Sigmoid colon (tissue), 7 donors: Measurements from ENCODE around the gene DRAP1. TPM values are rescaled to one million over a fixed set of nuclear protein-coding genes. Genes with fewer than 3 reads are reported as not detected.

Experiments used
- DNase-seq: peaks from one replicate; pipeline ENCODE4 v3.0.0-alpha.2; 2019
- H3K27ac ChIP-seq, 4 donors: fragments of 200-600 bp; sonication (generic); one replicate each; pipeline ENCODE4 v1.5.1; 2016 to 2019; ENCODE audit warnings: mild to moderate bottlenecking in 1 of 4
- H3K27me3 ChIP-seq, 3 donors: fragments of 200-600 bp; sonication (generic); one replicate each; pipeline ENCODE4 v1.5.1; 2019; ENCODE audit warnings: mild to moderate bottlenecking in 1 of 3
- H3K36me3 ChIP-seq, 4 donors: fragments of 200-600 bp; sonication (generic); one replicate each; pipeline ENCODE4 v1.5.1; 2016 to 2019
- H3K4me1 ChIP-seq, 4 donors: fragments of 200-600 bp; sonication (generic); one replicate each; pipeline ENCODE4 v1.5.1; 2017 to 2019
- H3K4me3 ChIP-seq, 4 donors: fragments of 200-600 bp; sonication (generic); one replicate each; pipeline ENCODE4 v1.5.1; 2017 to 2019; ENCODE audit warnings: mild to moderate bottlenecking in 2 of 4, moderate library complexity in 1 of 4
- H3K9me3 ChIP-seq, 4 donors: fragments of 200-600 bp in 3 of 4; sonication (generic) in 3 of 4; one replicate each; pipeline versions ENCODE4 v1.5.1 to v1.6.1; 2013 to 2019
- CTCF ChIP-seq, 4 experiments: fragments of 450-650 bp in 3 of 4; fragments of 200-600 bp in 1 of 4; IDR thresholded peaks; one replicate each; pipeline ENCODE4 v1.5.1; 2016 to 2019; ENCODE audit warnings: antibody characterized with exemption in 4 of 4, mild to moderate bottlenecking in 3 of 4, moderate library complexity in 2 of 4
- EP300 ChIP-seq, 4 donors: sonication (generic); formaldehyde crosslinking; IDR thresholded peaks; one replicate each; pipeline ENCODE4 v1.6.1; 2017; ENCODE audit warnings: antibody characterized with exemption in 4 of 4
- POLR2A ChIP-seq, 2 donors: fragments of 450-650 bp; IDR thresholded peaks; one replicate each; pipeline ENCODE4 v1.6.1; 2016; ENCODE audit warnings: antibody characterized with exemption in 2 of 2, mild to moderate bottlenecking in 2 of 2, moderate library complexity in 2 of 2
- POLR2AphosphoS5 ChIP-seq, 4 donors: sonication (generic); formaldehyde crosslinking; IDR thresholded peaks; one replicate each; pipeline ENCODE4 v1.6.1; 2017; ENCODE audit warnings: antibody characterized with exemption in 4 of 4
- WGBS, 2 donors: extraction: QIAGEN DNeasy Blood & Tissue Kit; methylation state at CpG; one replicate each; pipeline ENCODE4 v1.1.7; 2013; 5-methylcytosine and 5-hydroxymethylcytosine counted together
- intact Hi-C: fragments of 100-400 bp; cut with DNase I; formaldehyde crosslinking; loops from one replicate; pipeline ENCODE4 v1.15.1; 2023
- polyA plus RNA-seq, 3 donors: library from polyadenylated mRNA; stranded (reverse); fragments of 200-250 nt; gene quantifications; one replicate each; pipeline ENCODE4 v1.2.3, GENCODE V29; 2013
- total RNA-seq, 4 donors: library from RNA; depleted of rRNA; stranded (reverse); fragments of >200 nt; gene quantifications; one replicate each; pipeline ENCODE4 v1.1.0, GENCODE V29; 2016
- donor health status: healthy with polysubstance abuse.
- donor health status: Bipolar disorder and iron deficiency.
- donor health status: healthy.

DRAP1 gene
- total and polyA plus RNA-seq, 7 donors = 58.9 to 115 (median 77.5) TPM

GRCh38 chr11:65916391-65916790, 2.8 kb upstream of the DRAP1 start:
- Histone ChIP-seq H3K9me3 (no peaks in the 10 kb centered on the region), H3K4me3 (no peak overlapping the region), H3K4me1 (peaks cover 0 to 68% (median 62%) of the 10 kb centered on the region in 4 donors), H3K27ac (peak overlapping the region; percentile 94 to 99 (median 96)), H3K27me3 (no peaks in the 10 kb centered on the region), H3K36me3 (peaks cover 0 to 15% (median 0%) of the 10 kb centered on the region in 4 donors)
- no peak for DNase-seq
- intact Hi-C loops = loop anchor here (5.0 kb wide), 1 partner anchor 59 kb away; the partner anchor contains the start of gene CFL1
- TF ChIP-seq POLR2AphosphoS5 (IDR thresholded peaks at IDR 0.05) = no peak
- no peak for TF ChIP-seq POLR2A (IDR thresholded peaks at IDR 0.05)
- no peak for TF ChIP-seq EP300 (IDR thresholded peaks at IDR 0.05)
- no peak for TF ChIP-seq CTCF (IDR thresholded peaks at IDR 0.05)
- WGBS, 2 donors = 81% methylated on average over 7 of the region's 7 CpGs

GRCh38 chr11:65917077-65917433, 2.2 kb upstream of the DRAP1 start:
- Histone ChIP-seq H3K27ac (peak overlapping the region; percentile 94 to 99 (median 96)), H3K27me3 (no peaks in the 10 kb centered on the region), H3K9me3 (no peaks in the 10 kb centered on the region), H3K4me3 (peak overlapping the region in 2 of 4 donors; percentile 90 to 91), H3K36me3 (peaks cover 0 to 22% (median 0%) of the 10 kb centered on the region in 4 donors), H3K4me1 (peaks cover 0 to 61% (median 56%) of the 10 kb centered on the region in 4 donors)
- 94 to 95% methylated on average over 3 of the region's 3 CpGs for WGBS, 2 donors
- DNase-seq = no peak
- no peak for TF ChIP-seq POLR2AphosphoS5 (IDR thresholded peaks at IDR 0.05)
- no peak for TF ChIP-seq EP300 (IDR thresholded peaks at IDR 0.05)
- no peak for TF ChIP-seq POLR2A (IDR thresholded peaks at IDR 0.05)
- TF ChIP-seq CTCF (IDR thresholded peaks at IDR 0.05) = no peak
- intact Hi-C loops = loop anchor here (5.0 kb wide), 1 partner anchor 60 kb away; the partner anchor contains the start of gene CFL1

GRCh38 chr11:65917434-65918210, 1.6 kb upstream of the DRAP1 start:
- Histone ChIP-seq H3K36me3 (peaks cover 0 to 27% (median 2%) of the 10 kb centered on the region in 4 donors), H3K4me3 (peak overlapping the region; percentile 90 to 98 (median 94)), H3K27ac (peak overlapping the region; percentile 94 to 99 (median 96)), H3K27me3 (no peaks in the 10 kb centered on the region), H3K9me3 (no peaks in the 10 kb centered on the region), H3K4me1 (peaks cover 0 to 59% (median 53%) of the 10 kb centered on the region in 4 donors)
- 87 to 90% methylated on average over 35 of the region's 35 CpGs for WGBS, 2 donors
- no peak for DNase-seq
- intact Hi-C loops = loop anchor here (2.0 to 5.0 kb wide), 2 partner anchors 43 to 60 kb away; partner anchors contain the start of genes CFL1 and SART1
- no peak for TF ChIP-seq EP300 (IDR thresholded peaks at IDR 0.05)
- TF ChIP-seq POLR2AphosphoS5 (IDR thresholded peaks at IDR 0.05) = no peak
- no peak for TF ChIP-seq CTCF (IDR thresholded peaks at IDR 0.05)
- TF ChIP-seq POLR2A (IDR thresholded peaks at IDR 0.05) = no peak

- intact Hi-C loops = loop anchor here (1.0 to 5.0 kb wide), 3 partner anchors 28 to 61 kb away; partner anchors contain the start of genes CCDC85B, CFL1 and SART1
These were observed 750 bp upstream of the DRAP1 start, which contains the start of gene C11orf68 for GRCh38 chr11:65918211-65919140. Gene C11orf68 (minus strand): TSS chr11:65919062. CDS start chr11:65919031, 31 bp downstream.

More at GRCh38 chr11:65918211-65919140, 750 bp upstream of the DRAP1 start, which contains the start of gene C11orf68:
- DNase-seq = peak; percentile 80
- H3K36me3 ChIP-seq = peaks cover 0 to 34% (median 6%) of the 10 kb centered on the region in 4 donors
- no peaks in the 10 kb centered on the region for H3K27me3 ChIP-seq
- H3K27ac ChIP-seq = peak within 1 kb of the TSS; percentile 95 to 99 (median 98)
- H3K9me3 ChIP-seq = no peaks in the 10 kb centered on the region
- 4% methylated on average over 77 of the region's 77 CpGs for WGBS, 2 donors
- TF ChIP-seq EP300 (IDR thresholded peaks at IDR 0.05) = no peak
- peak; percentile 61 to 76 (median 64) for TF ChIP-seq POLR2AphosphoS5 (IDR thresholded peaks at IDR 0.05)
- no peak for TF ChIP-seq POLR2A (IDR thresholded peaks at IDR 0.05)
- peak within 1 kb of the TSS; percentile 90 to 99 (median 97) for H3K4me3 ChIP-seq
- peaks cover 0 to 59% (median 53%) of the 10 kb centered on the region in 4 donors for H3K4me1 ChIP-seq
